ENCODE measurements around the gene KLHL15. TPM values are rescaled to one million over a fixed set of nuclear protein-coding genes. Genes with fewer than 3 reads are reported as not detected.

The KLHL15 gene
- total and polyA plus RNA-seq, 2 of the 4 experiments (the other 2 are of a cell fraction): 2.4 to 7.5 TPM

DNA sequence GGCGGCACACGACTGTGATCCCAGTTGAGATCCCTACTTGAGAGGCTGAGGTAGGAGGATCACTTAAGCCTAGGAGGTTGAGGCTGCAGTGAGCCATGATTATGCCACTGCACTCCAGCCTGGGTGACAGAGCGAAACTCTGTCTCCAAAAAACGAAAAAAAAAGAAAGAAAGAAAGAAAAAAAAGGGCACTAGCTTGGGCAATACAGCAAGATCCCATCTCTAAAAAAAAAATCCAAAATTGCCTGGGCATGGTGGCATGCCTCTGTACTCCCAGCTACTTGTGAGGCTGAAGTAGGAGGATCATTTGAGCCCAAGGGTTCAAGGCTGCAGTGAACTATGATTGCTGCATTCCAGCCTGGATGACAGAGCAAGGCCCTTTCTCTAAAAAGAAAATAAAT, 10.7 kb upstream of the KLHL15 start:
- no peak overlapping the region for H3K27ac ChIP-seq (ENCODE audit: insufficient read depth, low read length)
- H3K18ac ChIP-seq (ENCODE audit: low read depth, low read length): no peak overlapping the region
- ChIA-PET POLR2A (ENCODE audit: unreplicated experiment) (no interaction called here), CTCF (interaction anchor here (0.6 kb wide), 1 partner anchor 1812 kb away, joined by 3 read pairs; no protein-coding TSS in a partner anchor)
- H2BK5ac ChIP-seq (ENCODE audit: low read depth, low read length, poor library complexity, severe bottlenecking): no peak overlapping the region
- H4K8ac ChIP-seq (ENCODE audit: low read depth in 2 of 2, low read length in 2 of 2): no peak overlapping the region
- TF ChIP-seq POLR2A (IDR thresholded peaks at IDR 0.05; ENCODE audit: low read depth, low read length) (no peak), MXI1 (IDR thresholded peaks at IDR 0.05; ENCODE audit: borderline replicate concordance, low read depth, low read length) (no peak), MAZ (IDR thresholded peaks at IDR 0.05; ENCODE audit: borderline replicate concordance, low read depth, low read length) (no peak), CHD1 (IDR thresholded peaks at IDR 0.05; ENCODE audit: low read depth, low read length) (no peak), RAD21 (IDR thresholded peaks at IDR 0.05; ENCODE audit: low read length) (no peak)
- intact Hi-C loops (cut with micrococcal nuclease): no loop called here
- ATAC-seq (ENCODE audit: low read depth) (no peak), DNase-seq (no peak)
- BruUV-seq (replicated peaks): no TSS peak
- no peak overlapping the region for H3K23ac ChIP-seq (ENCODE audit: low read depth, low read length)
- H3K4me3 ChIP-seq (ENCODE audit: insufficient read depth, low read depth, low read length): no peak overlapping the region
- H3K79me1 ChIP-seq (ENCODE audit: low read depth in 1 of 2, low read length in 2 of 2): no peaks in the 10 kb centered on the region
- no peak overlapping the region for H3K9ac ChIP-seq (ENCODE audit: low read depth, low read length)
- H2AFZ ChIP-seq (replicated peaks; ENCODE audit: low read length, poor library complexity): no peak overlapping the region
- no peak overlapping the region for H2AK5ac ChIP-seq (ENCODE audit: low read depth, low read length)
- H3K14ac ChIP-seq (replicated peaks; ENCODE audit: low read depth, low read length): no peak overlapping the region
- peaks cover 6% of the 10 kb centered on the region; the same call in 1 of the 2 replicates for H3K27me3 ChIP-seq (ENCODE audit: control insufficient read depth, insufficient read depth, low read length)
- no peak overlapping the region for H4K5ac ChIP-seq (ENCODE audit: low read depth, low read length)
- H3K9me1 ChIP-seq (ENCODE audit: insufficient read depth, low read length): no peaks in the 10 kb centered on the region
- no peak overlapping the region for H3K4me2 ChIP-seq (ENCODE audit: low read depth, low read length)
- H2BK20ac ChIP-seq (ENCODE audit: low read depth, low read length): no peak overlapping the region
- H4K91ac ChIP-seq (ENCODE audit: insufficient read depth, low read depth, low read length): no peak overlapping the region
- no peak overlapping the region for H2BK15ac ChIP-seq (ENCODE audit: low read depth, low read length)
- H3K9me3 ChIP-seq (ENCODE audit: control insufficient read depth, insufficient read depth, low read length): no peaks in the 10 kb centered on the region
- no CpG with 5 or more reads among the region's 4 CpGs for WGBS, 2 experiments (ENCODE audit: extremely low coverage in 2 of 2, insufficient read length in 1 of 2)
- in situ Hi-C loops (cut with MboI; ENCODE audit: low sequenced_read_pairs): no loop called here
- H3K36me3 ChIP-seq (ENCODE audit: control insufficient read depth, insufficient read depth, low read length): no peaks in the 10 kb centered on the region
- dilution Hi-C loops (cut with HindIII; ENCODE audit: low sequenced_read_pairs, unreplicated experiment): no loop called here
- no peak overlapping the region for H2BK120ac ChIP-seq (ENCODE audit: low read depth, low read length)
- H2AK9ac ChIP-seq (replicated peaks; ENCODE audit: low read depth, low read length, poor library complexity): no peak overlapping the region
- H3K56ac ChIP-seq (ENCODE audit: extremely low read depth, insufficient read depth, low read length): no peak overlapping the region
- H3K4ac ChIP-seq (ENCODE audit: low read depth, low read length): no peak overlapping the region
- no peaks in the 10 kb centered on the region for H4K20me1 ChIP-seq (ENCODE audit: insufficient read depth, low read length)
- no peaks in the 10 kb centered on the region for H3K4me1 ChIP-seq (ENCODE audit: control insufficient read depth, insufficient read depth, low read length)
